GM15510 (cell line): ENCODE data around the gene HMGCS2.

Source experiments
- POLR2A ChIP-seq: IDR thresholded peaks from 3 replicates; pipeline ENCODE4 v1.6.1; 2011; ENCODE audit warnings: borderline replicate concordance; ENCODE audit not compliant: insufficient read length; ENCODE audit errors: extremely low read depth

HMGCS2 gene

DNA sequence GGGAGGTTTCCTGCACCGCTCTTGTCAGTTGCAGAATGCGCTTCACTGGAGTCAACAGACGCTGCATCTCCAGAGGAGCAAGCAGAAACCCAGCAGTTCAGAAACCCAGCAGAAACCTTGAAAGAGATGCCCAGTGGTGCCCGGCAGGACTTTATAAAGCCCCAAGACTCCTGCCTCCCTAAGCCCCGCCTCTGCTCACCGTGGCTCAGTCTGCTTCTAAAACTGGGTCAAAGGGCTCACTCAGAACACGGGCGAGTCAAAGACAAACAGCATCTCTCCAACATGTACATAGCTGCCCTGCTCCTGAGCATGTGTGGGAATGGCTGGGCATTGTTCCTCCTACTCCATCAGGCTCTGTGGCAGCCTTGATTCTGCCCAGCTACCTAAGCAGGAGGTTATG is at the start of gene HMGCS2:
Gene HMGCS2 (minus strand): TSS at position 128 of the 400 bp plus-strand sequence. CDS start 61 bp downstream, at position 67.
- no peak for TF ChIP-seq POLR2A

DNA sequence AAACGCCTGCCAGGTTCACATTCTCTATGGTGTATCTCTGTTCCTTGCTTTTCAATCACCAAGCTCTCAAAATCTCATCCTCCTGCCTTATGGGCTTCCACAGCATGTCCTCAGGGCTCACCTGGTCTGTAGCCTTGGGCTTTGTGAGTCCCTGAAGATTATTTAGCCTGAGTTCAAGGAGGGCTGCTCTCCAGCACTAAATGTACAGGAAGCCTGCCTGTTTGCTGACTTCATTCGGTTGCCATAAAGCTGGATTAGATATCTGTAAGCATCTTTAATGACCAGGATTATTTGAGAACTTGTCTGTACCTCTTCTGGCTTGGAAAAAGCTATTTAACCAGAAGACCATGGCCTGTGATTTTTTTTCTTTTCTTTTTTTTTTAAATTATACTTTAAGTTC is 49.5 kb upstream of the HMGCS2 start:
- TF ChIP-seq POLR2A, result no peak

DNA sequence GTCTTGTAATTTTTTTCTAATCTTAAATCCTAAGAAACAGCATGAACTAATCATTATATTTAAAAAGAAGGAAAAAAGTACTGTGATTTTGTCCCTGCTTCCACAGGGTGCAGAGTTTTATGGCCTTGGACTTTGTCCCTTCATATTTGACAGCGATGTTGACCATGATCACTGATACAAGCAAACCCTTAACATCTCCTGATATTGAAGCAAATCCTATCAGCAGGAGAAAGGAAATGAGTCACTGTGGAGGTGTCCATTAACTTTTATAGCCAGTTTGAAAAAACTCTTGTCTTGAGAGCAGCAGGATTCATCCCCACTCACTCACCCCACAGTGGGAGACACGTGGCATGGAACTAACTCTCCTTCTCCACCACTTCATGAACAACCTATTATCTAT is 47.7 kb upstream of the HMGCS2 start:
- no peak for TF ChIP-seq POLR2A

DNA sequence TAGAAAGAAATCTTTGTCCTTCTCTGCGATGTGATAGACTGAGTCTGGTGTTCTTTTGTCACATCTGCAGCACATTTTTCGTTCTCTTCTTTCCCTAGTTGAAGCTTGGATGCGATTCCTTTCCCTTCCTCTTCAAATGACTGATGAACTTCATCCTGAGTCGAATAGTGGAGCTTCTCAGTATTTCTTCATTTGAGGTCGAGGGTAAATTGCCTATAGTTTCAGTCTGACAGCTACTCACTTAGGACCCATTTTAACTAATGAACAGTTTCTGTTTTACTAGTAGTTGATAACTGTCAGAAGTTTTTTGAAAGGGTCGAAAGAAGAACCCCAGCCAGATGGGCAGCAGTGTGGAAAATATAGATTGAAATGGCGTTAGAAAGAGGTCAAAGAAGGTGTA is 47.2 kb upstream of the HMGCS2 start:
- no peak for TF ChIP-seq POLR2A

DNA sequence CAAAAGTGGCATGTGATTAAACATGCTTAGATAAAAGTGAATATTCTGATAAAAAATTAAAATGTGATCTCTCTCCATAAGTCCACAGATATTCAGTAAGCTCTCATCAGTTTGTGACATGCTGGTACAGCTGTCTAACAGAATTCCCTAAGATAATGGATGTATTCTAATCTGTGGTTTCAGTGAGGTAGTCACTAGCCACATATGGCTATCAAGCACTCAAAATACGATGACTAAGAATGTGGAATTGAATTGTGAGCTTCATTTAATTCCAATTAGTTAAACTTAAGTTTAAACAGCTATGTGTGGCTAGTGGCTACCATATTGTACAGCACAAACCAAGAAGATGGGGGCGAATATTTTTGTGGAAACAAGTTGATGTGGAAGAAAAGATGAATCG is 46.7 kb upstream of the HMGCS2 start:
- TF ChIP-seq POLR2A, result no peak

DNA sequence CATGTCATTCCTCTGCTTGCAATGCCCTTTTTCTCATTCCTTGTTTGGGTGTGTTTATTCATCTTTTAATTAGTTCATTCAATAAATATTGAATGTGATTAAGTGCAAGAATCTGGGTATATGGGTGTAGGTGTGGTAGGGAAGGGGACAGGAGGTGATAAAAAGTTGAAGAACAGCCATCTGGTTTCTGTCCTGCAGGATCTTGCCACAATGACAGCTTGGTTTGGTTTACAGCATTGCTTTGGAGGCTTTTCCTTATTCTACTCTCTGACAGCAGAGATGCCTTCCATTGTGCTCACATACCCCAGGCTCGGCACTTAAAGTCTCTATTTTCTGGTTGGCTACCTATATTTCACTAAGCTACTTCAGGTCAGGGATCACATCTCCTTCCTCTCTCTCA is 45.6 kb upstream of the HMGCS2 start:
- TF ChIP-seq POLR2A, result no peak

DNA sequence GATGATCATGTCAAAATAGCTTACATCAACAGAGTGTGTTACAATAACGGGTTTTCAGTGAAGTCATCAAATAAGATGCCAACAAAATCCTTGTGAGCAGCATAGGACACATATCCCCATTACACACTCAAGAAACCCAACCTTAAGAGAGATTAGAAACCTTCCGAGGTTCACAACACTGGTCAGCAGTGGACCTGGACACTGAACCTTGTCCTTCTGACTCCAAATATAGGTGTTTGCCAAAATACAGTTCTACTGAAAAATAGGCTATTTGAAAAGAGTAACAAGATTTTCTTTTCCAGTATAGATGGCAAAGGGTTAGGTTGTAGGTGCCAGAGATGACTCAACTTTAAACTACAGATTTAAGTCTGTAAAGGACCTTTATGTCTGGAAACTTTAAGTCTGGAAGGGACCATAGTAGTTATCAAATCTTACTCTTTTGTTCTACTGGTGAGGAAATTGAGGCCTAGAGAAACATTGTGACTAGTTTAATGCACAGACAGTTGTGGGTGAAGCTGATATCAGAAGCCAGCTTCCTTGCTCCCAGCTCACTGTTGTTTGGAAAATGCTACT is 43.4 kb upstream of the HMGCS2 start:
- TF ChIP-seq POLR2A, result no peak

DNA sequence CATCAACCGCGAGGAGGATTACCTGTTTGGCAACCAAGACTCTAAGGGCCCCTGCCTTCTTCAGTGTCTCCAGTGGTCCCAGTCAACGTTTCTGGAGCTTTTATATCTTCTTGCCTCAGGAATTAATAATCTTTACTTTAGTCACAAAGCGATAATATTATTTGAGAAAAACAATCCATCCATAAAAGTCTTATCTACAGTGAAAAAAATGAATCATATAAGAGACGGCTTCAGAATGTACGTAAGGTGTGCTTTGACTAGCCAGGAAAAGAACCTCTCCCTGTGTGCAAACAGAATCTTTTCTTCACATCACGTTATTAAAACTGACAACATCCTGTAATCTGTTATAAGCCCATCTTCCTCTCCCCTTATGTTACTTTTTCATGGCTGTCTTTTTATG is 42.7 kb upstream of the HMGCS2 start, which contains the start of gene REG4:
Gene REG4 (minus strand): TSS at position 74 of the 400 bp plus-strand sequence. CDS start 2,691 bp downstream, outside the sequence.
- no peak for TF ChIP-seq POLR2A

DNA sequence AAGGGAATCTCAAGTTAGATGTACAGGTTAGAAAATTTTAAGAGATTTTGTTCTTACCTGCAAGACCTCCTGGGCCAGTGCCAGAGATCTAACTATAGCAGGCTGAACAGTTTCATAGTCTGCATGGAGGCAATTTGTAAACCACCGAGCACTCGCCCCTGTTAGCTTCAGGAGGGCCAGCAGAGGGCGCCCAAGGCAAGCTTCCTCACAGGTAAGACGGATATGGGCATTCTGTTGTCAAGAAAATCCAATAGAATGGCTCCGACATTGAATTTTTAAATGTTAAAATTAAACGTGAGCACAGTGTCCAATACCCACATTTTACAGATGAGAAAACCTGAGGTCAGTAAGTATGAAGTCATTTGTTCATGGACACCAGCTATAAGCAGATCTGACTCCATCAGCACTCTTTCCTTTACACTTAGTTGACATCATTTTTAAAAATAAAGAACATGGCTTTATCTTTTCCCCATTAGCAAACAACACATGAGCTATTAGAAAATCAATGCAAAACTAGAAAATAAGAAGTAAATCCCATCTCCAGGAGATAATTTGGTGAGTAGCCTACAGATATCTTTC is 40.4 kb upstream of the HMGCS2 start:
- no peak for TF ChIP-seq POLR2A

DNA sequence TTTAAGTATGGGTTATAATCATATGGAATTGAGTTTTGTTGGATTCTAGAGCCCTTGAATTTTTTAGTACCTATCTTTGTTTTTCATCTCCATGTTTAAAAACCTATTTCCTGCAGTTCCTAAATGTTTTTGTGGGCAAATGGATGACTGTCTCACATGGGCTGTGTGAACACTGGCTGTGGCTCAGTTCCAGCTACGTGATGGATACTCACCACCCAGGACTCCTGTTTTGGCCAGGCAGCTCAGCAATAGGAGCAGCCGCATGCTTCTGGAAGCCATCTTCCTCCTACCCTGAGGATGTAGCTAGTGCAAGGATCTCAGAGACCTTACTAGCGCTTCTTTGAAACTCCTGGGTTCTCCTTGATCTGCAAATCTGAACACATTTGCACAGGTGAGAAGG is 39.8 kb upstream of the HMGCS2 start:
- no peak for TF ChIP-seq POLR2A

DNA sequence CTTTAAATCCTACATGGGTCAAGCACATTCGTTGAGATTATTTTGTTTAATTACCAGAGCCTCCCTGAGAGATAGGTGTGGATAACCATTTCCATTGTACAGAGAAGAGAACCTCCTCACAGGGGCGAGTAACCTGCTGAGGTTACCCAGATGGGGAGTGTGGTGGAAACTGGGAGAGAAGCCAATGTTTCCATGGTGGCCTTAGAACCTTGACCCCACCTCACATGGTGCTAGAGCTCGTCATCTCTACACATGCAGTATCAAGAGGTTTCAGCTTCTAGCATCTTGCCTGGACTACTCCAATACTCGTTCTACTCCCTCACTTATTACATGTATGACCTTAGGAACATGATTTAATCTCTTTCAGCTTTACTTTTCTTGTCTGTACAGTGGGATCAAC is 37.8 kb upstream of the HMGCS2 start:
- no peak for TF ChIP-seq POLR2A

DNA sequence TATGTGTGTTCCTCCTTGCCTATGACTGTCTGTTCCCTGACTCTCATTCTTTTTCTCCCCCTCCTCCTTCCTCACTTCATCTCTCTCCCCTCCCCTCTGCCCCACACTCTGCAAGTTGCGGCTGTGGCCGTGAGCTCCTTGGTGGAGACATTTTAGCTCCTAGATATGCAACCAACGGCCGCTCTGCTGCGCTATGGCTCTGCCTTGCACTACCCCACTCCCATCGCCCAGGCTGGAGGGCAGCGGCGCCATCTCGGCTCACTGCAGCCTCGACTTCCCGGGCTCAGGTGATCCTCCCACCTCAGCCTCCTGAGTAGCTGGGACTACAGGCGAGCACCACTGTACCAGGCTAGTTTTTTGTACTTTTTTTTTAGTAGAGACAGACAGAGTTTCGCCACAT is 37.0 kb upstream of the HMGCS2 start:
- no peak for TF ChIP-seq POLR2A

DNA sequence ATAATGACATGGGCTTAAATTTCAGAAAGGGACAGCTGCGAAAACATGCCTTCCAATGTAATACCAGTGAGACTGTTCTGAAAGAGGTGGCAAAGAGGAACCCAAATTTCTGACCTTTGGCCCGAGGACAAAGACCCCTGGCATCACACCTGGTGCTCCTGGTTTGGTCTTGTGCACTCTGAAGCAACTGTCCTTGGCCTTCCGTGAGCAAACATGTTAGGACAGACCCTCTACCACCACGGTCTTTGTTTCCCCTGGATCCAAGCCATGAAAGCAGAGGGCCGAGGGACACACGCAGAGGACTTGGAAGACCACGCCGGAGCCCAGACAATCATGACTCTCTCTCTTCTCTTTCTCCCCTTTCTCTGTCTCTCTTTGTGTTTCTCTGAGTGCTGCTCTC is 36.5 kb upstream of the HMGCS2 start:
- TF ChIP-seq POLR2A, result no peak

DNA sequence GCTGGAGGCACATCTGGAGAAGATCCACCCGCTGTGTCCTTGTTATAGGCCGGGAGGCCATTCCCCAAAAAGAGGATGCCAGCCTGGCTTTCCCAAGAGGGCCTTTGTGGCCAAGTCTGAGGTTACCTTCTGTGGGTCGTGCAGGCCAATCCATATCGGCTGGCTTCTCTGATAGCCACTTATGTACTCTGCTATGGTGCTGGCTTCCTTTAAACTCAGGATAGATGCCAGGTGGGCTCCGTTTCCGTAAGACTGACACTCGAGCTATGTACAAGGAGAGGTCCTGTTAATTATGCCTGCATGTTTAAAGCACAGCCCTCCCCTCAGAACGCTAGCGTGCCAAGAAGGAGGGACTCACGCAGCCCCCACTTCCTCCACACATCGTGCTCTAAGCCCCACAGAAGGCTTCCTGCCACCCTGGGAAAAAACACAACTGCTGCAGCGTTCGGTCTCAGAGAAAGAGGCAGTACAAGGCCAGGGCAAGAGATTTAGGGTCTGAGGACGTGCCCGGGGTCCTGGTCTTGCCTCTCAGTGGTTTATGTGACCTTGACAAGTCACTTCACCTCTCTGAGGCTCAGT is 31.0 kb upstream of the HMGCS2 start:
- no peak for TF ChIP-seq POLR2A

DNA sequence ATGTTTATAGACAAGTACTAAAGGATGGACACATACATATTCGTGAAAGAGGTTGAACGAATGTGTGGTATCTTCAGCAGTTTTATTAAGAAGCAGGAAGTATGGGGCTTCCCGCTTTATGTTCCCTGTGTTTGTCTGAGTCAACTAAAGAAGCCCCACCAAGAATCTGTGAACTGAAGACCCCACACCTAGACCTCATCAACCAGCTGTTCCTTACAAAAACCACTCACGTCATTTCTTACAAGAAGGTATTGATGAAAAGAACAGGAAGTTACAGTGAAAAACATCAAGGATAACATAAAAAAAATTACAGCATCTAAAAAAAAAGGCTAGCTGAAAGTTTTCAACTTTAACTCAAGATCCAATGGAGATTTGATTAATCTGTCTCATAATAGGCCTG is 30.3 kb upstream of the HMGCS2 start:
- TF ChIP-seq POLR2A, result no peak

DNA sequence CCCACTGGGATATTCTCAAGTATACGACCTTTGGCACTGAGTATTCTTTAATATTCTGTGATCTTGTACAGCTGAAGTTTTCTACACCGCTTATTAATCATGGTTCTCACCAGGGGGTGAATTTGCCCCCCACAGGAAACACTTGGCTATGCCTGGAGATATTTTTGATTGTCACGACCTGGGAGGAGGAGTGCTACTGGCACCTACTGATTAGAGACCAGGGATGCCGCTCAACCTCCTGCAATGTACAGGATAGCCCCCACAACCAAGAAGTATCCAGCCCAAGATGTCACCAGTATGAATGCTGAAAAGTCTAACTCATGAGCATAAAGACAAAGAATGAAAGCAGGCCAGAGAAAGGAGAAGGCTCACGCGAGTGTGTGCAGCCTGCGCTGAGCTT is 28.9 kb upstream of the HMGCS2 start:
- TF ChIP-seq POLR2A, result no peak

DNA sequence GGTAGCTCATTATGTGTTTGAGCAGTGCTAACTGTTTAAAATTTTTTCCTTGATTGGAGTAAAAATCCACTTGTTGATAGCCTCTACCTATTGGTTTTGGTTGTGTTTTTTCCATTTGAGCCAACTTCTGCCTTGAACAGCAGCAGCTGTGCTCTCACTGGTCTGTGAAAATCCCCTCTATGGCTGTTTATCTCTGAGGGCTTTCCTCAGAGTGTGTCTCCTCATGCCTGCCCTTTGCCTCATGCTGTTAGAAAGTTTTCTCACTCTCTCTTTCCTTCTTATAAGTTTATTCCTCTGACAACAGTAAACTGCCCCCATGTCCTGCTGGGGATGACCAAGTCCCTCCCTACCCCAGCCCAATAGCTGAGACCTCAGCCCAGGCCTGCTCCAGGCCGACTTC is 28.5 kb upstream of the HMGCS2 start:
- TF ChIP-seq POLR2A, result no peak
